IPS-20b (cell line): ENCODE data around the gene SMOC2.

Experiments
- H3K27ac ChIP-seq: one replicate; pipeline ENCODE4 v1.5.1; 2013; ENCODE audit warnings: low read length
- H3K27me3 ChIP-seq: 2 replicates; pipeline ENCODE4 v1.6.1; 2013; ENCODE audit warnings: mild to moderate bottlenecking, low read length, inconsistent platforms; ENCODE audit not compliant: insufficient read depth
- H3K36me3 ChIP-seq: 2 replicates; pipeline ENCODE4 v1.6.1; 2013; ENCODE audit warnings: low read depth, mild to moderate bottlenecking, inconsistent platforms, low read length, moderate library complexity; ENCODE audit not compliant: insufficient read depth
- H3K4me1 ChIP-seq: 2 replicates; pipeline ENCODE4 v1.6.1; 2013; ENCODE audit warnings: mild to moderate bottlenecking, control low read depth, inconsistent platforms, low read length, moderate library complexity; ENCODE audit not compliant: insufficient read depth
- H3K4me3 ChIP-seq: 2 replicates; pipeline ENCODE4 v1.5.1; 2013; ENCODE audit warnings: mild to moderate bottlenecking, low read length, inconsistent platforms
- H3K9ac ChIP-seq: 2 replicates; pipeline ENCODE4 v1.6.1; 2013; ENCODE audit warnings: low read depth, mild to moderate bottlenecking, inconsistent platforms, low read length, moderate library complexity
- H3K9me3 ChIP-seq: 2 replicates; pipeline ENCODE4 v1.6.1; 2013; ENCODE audit warnings: mild to moderate bottlenecking, low read depth, low read length, inconsistent platforms; ENCODE audit not compliant: insufficient read depth

The SMOC2 gene

DNA sequence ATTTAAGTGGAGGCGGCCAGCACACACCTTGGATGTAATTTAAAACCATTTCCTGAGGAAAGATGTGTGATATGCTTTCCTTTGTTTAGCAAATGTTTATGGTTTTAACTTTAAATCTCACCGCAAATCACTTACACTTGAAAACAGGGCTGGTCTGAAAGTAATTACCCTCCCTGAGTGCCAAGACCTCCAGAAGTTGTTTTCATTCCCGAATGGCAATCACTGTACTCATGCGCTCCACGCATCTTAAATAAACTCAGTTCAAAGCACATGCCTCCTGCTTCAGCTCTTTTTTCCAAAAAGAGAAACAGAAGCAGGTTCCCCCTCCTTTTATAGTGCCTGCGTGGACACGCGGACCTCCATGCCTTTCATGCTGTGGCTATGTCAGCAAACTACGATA, 224.0 kb downstream of the SMOC2 start:
- no peaks in the 10 kb centered on the region for H3K9me3 ChIP-seq

DNA sequence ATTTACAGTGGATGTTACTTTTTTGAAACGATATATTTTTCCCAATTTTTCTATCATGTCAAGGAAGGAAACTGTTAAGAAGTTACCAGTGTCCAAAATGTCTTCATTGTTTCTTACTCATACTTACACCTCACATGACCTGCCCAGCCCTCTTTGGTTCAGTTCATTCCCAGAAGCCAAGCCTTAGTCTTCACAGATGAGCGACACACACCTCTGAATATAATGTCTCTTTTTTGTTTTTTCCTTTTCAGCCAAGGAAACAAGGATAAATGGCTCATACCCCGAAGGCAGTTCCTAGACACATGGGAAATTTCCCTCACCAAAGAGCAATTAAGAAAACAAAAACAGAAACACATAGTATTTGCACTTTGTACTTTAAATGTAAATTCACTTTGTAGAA, 225.2 kb downstream of the SMOC2 start:
- no peak overlapping the region for H3K27ac ChIP-seq
- peaks cover 11% of the 10 kb centered on the region for H3K4me1 ChIP-seq
- H3K4me3 ChIP-seq: no peak overlapping the region
- no peak overlapping the region for H3K9ac ChIP-seq
- H3K27me3 ChIP-seq: no peaks in the 10 kb centered on the region
- no peaks in the 10 kb centered on the region for H3K9me3 ChIP-seq
- no peaks in the 10 kb centered on the region for H3K36me3 ChIP-seq

More for the DNA sequence above, 224.0 kb downstream of the SMOC2 start:
- H3K27ac ChIP-seq: no peak overlapping the region
- no peak overlapping the region for H3K9ac ChIP-seq
- H3K4me1 ChIP-seq: peaks cover 11% of the 10 kb centered on the region
- H3K36me3 ChIP-seq: no peaks in the 10 kb centered on the region
- no peaks in the 10 kb centered on the region for H3K27me3 ChIP-seq
- no peak overlapping the region for H3K4me3 ChIP-seq

DNA sequence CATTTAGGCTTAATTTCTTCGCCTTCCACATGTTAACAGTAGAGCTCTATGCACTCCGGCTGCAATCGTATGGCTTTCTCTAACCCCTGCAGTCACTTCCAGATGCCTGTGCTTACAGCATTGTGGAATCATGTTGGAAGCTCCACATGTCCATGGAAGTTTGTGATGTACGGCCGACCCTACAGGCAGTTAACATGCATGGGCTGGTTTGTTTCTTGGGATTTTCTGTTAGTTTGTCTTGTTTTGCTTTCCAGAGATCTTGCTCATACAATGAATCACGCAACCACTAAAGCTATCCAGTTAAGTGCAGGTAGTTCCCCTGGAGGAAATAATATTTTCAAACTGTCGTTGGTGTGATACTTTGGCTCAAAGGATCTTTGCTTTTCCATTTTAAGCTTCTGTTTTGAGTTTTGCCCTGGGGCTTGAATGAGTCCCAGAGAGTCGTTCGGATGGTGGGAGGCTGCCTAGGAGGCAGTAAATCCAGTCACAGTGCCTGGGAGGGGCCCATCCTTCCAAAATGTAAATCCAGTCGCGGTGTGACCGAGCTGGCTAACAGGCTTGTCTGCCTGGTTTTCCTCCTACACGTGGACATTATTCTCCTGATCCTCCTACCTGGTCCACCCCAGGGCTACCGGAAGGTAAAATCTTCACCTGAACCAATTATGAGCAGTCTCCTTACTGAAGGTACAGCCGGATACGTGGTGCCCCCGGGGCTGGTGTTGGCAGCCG, 225.9 kb downstream of the SMOC2 start:
- Histone ChIP-seq H3K27me3 (no peaks in the 10 kb centered on the region), H3K9ac (no peak overlapping the region), H3K36me3 (no peaks in the 10 kb centered on the region), H3K4me1 (peaks cover 11% of the 10 kb centered on the region), H3K9me3 (no peaks in the 10 kb centered on the region), H3K4me3 (no peak overlapping the region), H3K27ac (no peak overlapping the region)

DNA sequence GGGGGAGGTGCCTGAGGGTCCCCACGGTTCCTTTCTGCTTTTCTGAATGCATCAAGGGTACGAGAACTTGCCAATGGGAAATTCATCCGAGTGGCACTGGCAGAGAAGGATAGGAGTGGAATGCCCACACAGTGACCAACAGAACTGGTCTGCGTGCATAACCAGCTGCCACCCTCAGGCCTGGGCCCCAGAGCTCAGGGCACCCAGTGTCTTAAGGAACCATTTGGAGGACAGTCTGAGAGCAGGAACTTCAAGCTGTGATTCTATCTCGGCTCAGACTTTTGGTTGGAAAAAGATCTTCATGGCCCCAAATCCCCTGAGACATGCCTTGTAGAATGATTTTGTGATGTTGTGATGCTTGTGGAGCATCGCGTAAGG, 226.4 kb downstream of the SMOC2 start:
- H3K36me3 ChIP-seq: no peaks in the 10 kb centered on the region
- peaks cover 11% of the 10 kb centered on the region for H3K4me1 ChIP-seq
- H3K9me3 ChIP-seq: no peaks in the 10 kb centered on the region
- no peak overlapping the region for H3K9ac ChIP-seq
- no peak overlapping the region for H3K4me3 ChIP-seq
- H3K27ac ChIP-seq: no peak overlapping the region
- H3K27me3 ChIP-seq: no peaks in the 10 kb centered on the region

DNA sequence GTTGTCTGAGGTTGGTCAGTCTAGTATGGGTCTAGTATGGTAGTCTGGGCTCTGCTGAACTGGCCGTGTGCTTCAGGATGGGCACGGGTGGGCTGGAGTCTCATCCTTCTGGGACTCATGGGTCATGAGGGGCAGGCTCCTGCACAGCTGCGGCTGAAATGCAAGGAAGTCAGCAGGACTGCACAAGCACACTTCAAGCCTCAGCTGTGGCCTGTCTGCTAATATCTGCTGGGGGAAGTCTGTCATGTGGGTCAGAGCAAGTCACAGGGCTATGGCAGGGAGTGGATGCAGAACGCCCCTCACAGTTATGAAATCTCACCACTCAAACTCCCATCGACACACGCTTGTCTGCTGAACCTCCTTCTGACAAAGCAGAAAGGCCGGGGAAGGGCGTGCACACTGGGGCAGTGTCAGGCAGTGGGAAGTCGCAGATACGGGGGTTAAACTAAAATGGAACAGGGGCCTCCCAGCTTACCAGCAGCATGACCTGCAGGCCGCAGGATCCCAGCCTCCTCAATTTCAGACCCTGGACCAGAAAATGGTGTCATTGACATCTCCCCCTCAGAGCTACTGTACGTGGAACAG, 229.5 kb downstream of the SMOC2 start:
- H3K27ac ChIP-seq: no peak overlapping the region
- no peak overlapping the region for H3K4me3 ChIP-seq
- peaks cover 11% of the 10 kb centered on the region for H3K4me1 ChIP-seq
- no peaks in the 10 kb centered on the region for H3K9me3 ChIP-seq
- no peaks in the 10 kb centered on the region for H3K36me3 ChIP-seq
- H3K9ac ChIP-seq: no peak overlapping the region
- H3K27me3 ChIP-seq: no peaks in the 10 kb centered on the region

DNA sequence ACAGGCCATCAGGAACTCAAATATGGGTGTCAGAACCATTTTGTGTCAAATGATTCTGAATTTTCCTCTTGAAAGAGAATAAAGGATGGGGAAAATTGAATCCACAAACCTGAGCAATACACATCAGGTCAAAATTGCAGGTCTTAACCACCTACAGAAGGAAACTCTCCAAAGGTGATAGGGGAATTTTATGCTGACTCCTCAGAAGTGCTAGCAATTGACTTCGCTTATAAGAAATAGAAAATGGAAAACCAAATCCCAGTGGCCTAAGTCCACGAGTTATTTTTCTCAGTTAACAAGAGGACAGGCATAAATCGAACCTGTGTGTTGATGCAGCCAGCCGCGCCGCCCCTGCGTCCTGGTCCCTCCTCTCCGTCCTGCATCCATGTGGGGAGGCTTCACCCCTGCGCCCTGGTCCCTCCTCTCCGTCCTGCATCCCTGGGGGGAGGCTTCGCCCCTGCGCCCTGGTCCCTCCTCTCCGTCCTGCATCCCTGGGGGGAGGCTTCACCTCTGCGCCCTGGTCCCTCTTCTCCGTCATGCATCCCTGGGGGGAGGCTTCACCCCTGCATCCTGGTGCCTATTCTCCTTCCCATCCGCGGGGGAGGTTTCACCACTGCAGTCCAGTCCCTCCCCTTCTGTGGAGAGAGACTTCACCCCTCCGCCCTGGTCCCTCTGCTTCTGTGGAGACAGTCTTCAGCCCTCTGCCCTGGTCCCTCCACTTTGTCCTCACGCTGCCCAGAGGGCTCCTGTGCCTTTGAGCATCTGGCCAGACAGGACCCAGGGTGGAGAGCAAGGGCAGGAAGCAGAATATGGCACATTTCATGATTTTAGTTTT, 230.3 kb downstream of the SMOC2 start:
- Histone ChIP-seq H3K36me3 (no peaks in the 10 kb centered on the region), H3K9me3 (no peaks in the 10 kb centered on the region), H3K27ac (no peak overlapping the region), H3K4me3 (no peak overlapping the region), H3K27me3 (no peaks in the 10 kb centered on the region), H3K4me1 (peaks cover 11% of the 10 kb centered on the region), H3K9ac (no peak overlapping the region)

DNA sequence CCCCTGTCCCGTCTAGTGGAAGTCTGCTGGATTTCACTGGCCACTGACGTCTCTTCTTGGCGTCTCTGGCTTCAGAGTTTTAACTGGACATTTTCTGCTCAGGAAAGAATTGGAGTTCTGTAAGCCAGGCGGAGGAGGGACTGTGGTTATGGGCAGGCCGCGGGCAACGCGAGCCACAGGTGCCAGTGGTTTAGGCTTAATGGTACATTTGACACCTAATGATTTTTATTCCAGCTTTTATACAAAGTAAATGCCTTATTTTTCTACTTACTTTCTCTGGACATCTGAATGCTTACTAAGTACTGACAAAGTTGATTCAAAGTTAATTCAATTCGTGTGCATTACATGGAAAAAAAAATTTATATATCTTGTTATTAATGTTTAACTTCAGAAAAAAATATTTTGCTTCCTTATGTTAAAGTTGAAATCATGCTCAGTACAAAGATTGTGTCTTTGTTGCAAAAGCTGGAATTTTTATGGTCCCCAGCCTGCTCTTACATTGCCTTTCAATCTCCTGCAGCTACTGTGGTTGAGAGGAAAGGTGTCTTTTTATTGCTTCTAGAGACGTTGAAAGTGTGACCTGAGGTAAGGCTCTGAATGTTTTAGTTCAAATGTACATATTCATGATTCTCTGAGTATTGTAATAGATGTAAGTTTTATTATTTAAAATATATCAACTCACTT, 231.0 kb downstream of the SMOC2 start:
- Histone ChIP-seq H3K4me1 (peaks cover 5% of the 10 kb centered on the region; the same call in 1 of the 2 replicates), H3K9me3 (no peaks in the 10 kb centered on the region), H3K27ac (no peak overlapping the region), H3K4me3 (no peak overlapping the region), H3K9ac (no peak overlapping the region), H3K27me3 (no peaks in the 10 kb centered on the region), H3K36me3 (no peaks in the 10 kb centered on the region)

DNA sequence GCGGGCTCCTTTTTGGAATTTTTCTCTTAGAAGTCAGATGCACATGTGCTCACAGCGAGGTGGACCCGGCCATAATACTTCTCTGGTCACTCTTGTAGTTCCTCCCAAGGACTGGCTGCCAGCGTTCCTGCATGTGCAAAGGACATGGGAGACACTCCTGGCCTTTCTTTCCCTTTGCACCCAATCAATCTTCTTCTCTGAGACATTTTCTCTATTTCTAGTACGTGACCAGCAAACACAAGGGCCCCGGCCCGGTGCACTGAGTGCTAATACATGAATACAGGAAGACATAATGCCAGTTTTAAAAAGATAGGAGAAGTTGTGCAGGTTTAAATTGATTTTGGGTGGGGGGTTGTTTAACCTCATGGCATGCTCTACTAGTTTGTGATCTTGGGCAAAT, 233.6 kb downstream of the SMOC2 start:
- Histone ChIP-seq H3K36me3 (no peaks in the 10 kb centered on the region), H3K27me3 (no peaks in the 10 kb centered on the region), H3K4me3 (no peak overlapping the region), H3K9ac (no peak overlapping the region), H3K9me3 (no peaks in the 10 kb centered on the region), H3K4me1 (no peaks in the 10 kb centered on the region; the same call in 1 of the 2 replicates), H3K27ac (no peak overlapping the region)

DNA sequence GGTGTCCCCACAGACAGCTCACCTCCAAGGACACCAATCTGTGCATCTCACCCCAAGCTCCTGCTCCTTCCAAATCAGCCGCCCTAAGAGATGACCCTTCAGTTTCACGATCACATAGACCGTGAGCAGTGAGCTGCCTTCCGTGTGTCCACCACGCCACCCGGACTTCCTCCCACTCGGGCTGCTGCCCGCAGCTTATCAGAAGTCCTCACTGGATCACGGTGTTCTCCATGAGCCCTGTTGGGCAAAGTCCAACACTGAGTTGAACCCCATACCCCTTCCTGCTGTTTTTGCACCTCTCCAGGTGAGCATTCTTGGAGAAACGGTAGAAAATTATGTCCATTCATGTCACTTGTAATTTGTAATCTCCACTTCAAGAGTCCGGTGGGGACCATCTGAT, 234.4 kb downstream of the SMOC2 start:
- Histone ChIP-seq H3K9ac (no peak overlapping the region), H3K9me3 (no peaks in the 10 kb centered on the region)

DNA sequence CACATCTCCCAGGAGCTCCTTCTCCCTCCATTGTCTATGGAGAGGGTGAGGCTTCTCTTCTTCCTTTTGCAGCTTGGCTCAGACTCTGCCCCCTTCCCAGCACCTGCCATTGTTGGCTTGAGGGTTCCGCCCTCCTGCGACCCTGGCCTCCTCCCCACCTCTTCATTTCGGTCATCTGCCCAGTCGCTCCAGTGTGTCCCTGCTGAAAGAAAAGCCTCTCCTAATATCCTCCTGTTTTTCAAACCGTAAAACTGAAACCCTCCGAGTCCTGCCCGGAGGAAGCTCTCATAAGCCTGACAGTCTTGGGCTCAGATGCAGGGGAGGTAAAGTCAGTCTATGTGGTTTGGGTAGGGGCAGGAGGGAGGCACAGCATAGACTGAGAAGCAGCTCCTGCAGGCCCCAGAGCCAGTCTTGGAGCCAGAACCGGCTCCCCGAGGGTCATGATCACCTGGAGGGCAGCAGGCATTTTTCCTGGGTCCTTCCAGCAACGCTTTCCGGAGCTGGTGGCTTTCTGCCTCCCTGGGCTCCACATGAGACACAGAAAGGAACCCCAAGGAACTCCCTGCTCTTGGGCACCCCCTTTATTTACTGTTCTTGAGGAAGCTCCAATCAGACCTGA, 235.1 kb downstream of the SMOC2 start:
- H3K27me3 ChIP-seq: no peaks in the 10 kb centered on the region
- peaks cover 2% of the 10 kb centered on the region; the same call in 1 of the 2 replicates for H3K9me3 ChIP-seq
- no peaks in the 10 kb centered on the region for H3K36me3 ChIP-seq
- H3K4me3 ChIP-seq: no peak overlapping the region
- H3K9ac ChIP-seq: no peak overlapping the region
- H3K27ac ChIP-seq: no peak overlapping the region
- no peaks in the 10 kb centered on the region; the same call in 1 of the 2 replicates for H3K4me1 ChIP-seq

More for the DNA sequence above, 234.4 kb downstream of the SMOC2 start:
- Histone ChIP-seq H3K4me3 (no peak overlapping the region), H3K27ac (no peak overlapping the region), H3K27me3 (no peaks in the 10 kb centered on the region), H3K4me1 (no peaks in the 10 kb centered on the region; the same call in 1 of the 2 replicates), H3K36me3 (no peaks in the 10 kb centered on the region)
